Hypothalamus (tissue), 51 donors: ENCODE measurements around the gene ZCRB1.
A peak's percentile ranks its signal among the peaks of the same experiment; 100 is the strongest.
"Not testable (repeated sequence)": the region's sequence is repeated elsewhere in the genome, so short reads cannot be mapped to it uniquely, and the experiment has no call there.

Experiments
- DNase-seq, 51 donors: peaks; one replicate each; lab custom pipeline; 2025; lab: John Stamatoyannopoulos, UW

The ZCRB1 gene, protein sequence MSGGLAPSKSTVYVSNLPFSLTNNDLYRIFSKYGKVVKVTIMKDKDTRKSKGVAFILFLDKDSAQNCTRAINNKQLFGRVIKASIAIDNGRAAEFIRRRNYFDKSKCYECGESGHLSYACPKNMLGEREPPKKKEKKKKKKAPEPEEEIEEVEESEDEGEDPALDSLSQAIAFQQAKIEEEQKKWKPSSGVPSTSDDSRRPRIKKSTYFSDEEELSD

DNA sequence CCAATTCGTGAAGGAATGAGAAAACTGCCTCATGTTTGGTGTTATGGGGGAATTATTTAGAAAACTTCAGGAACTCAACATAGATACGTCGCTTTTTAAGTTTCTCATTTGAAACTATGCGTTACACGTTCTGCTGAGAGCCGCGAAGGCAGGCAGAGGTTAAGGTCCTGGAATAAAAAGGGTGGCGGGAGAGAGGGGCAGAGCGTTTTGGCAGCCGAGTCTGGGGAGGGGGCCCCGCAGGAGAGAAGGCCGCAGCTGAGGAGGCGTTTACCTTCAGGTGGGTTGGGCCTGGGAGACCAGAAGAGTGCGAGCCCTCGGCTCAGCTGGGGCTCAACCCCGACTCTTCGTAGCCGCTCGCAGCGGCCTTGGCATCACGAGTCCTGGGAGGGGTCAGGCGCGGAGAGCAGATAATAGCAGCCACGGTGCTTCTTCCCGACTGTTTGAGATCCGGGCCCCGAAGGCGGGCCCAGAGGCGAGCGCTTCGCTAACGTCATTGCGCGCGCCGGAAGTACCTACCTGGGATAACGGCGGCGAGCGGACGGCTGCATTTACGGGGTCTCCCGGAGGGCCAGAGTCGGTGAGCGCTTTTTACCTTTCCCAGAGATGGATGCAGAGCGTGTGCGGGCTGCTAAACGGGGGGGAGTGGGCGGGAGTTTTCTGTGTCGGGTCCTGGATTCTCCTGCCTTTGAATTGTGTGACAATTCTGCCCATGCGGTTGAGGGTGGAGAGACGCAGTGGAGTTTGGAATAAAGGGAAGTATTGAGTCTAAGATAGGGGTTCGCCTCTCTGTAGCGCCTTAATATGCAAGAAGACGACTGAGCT lies at the start of gene ZCRB1, which contains the start of gene PPHLN1:
Gene ZCRB1 (minus strand): TSS at position 442 of the 822 bp plus-strand sequence. CDS start 1,992 bp downstream, outside the sequence.
Gene PPHLN1 (plus strand): TSS at position 515 of the 822 bp plus-strand sequence. CDS start 9,736 bp downstream, outside the sequence.
- DNase-seq: peak in 50 of 51 donors; percentile 15 to 84 (median 70)

DNA sequence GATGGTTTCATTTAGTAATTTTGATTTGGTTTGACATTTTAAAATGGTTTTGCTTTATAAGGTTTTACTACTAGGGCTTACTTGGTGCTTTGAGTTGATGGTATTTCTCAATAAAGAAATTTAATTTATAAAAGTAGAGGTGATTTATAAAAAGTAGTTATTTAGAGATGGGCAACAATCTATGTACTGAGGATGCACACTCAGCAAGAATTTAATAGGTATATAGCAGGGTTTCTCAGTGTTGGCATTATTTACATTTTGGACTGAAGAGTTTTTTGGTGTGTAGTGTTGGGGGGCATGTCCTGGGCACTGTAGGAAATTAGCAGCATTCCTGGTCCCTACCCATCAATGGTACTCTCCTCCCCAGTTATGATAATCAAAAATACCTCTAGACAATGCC lies 47.8 kb upstream of the ZCRB1 start:
- DNase-seq: no peak

DNA sequence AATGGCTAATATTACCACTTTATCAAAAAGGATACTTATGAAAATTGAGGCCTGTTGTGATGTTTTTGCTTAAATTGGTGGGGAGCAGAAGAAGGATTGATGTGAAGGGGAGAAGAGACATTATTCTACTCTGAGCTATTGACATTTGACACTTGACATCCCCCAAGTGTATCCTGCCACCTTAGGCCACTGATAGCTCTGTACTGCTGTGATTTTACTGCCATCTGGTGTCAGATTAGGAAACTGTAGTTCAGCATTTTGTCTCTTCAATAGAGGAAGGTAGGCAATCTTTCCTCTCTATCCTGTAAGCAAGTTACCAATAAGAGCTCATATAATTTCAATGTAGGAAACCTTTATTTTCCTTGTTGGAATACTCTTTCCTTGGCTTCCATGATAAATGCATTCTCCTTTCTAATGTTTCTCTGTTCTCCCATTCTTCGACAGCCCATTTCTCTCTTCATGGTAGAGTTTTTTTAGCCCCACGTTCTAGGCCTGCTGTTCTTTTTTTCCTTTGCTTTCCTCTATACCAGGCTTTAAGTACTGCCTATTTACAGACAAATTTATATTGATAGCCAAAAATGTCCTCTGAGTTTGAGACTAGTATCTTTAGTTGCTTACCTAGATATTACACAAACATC lies 46.4 kb upstream of the ZCRB1 start:
- DNase-seq: peak in 3 of 51 donors; percentile 3 to 29 (median 9)

DNA sequence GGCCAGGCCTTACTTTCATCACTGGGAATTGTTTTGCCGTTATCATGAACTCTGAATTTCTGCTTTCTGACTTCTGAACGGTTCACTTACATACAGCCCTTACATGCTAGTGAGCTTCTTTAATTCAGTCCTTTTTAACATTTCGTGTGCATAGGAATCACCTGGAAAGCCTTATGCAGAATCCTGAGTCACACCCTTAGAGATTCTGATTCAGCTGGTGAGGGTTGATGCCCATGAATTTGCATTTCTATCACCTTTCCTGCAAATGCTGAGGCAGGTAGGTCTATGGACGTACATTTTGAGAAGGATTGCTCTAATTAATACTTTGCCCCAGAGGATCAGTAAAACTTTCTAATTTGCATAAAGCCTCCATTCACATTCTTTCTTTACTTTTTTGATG lies 44.1 kb upstream of the ZCRB1 start:
- no peak for DNase-seq

DNA sequence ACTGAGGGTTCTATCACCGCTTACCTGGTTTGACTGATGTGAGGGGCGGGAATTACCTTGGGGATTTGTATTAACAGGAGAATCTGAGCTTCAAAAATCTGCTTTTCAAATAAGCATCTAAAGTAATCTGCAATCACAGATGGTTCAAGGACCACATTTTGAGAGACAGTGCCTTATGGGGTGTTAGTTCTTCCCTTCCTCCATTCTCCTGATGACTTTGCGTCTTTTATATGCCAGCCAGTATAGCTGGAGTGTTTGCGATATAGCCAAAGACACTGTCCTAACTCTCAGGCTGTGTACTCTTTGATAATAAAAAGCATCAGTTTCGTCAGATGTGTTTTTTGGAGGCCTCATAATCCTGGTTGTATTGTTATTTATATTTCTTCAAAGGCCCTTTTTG lies 39.6 kb upstream of the ZCRB1 start:
- DNase-seq: no peak

DNA sequence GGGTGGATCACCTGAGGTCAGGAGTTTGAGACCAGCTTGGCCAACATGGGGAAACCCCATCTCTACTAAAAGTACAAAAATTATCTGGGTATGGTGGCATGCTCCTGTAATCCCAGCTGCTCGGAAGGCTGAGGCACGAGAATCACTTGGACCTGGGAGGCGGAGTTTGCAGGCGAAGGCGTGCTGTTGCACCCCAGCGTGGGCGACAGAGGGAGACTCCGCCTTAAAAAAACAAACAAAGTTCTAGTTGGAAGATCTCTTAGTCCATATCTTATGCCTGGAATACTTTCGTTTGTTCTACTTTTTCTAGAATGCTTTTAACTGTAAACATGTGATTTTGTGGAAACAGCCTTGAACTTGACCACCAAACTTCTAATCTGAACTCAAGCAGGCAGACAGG lies 38.8 kb upstream of the ZCRB1 start:
- DNase-seq: no peak

DNA sequence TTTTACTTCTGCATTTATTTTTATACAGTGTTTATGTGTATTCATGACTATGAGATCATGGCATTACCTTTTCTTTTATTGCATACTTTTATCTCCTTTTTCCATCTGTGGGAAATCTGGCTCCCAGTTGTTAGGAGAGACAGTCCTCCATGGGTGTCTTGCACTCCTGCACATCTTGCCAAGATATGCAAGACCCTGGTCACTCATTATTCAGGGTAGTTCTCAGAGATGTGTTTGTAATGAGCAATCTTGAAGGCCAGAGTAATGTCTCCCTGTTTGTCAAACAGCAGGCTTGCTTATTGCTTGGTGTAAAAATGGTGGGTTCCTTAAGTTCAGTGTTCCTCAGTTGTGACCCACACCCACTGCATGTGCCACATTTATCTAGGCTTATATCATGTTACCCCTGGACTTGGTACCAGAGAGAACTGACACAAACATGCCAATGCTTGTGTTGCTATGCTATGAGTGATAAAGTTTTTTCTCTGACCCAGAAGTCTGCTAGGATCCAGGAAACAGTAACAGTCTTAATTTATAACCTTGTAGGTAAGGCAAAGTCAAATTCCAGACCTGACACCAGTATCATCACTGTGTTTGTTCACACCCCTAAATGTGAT lies 36.9 kb upstream of the ZCRB1 start:
- no peak for DNase-seq

DNA sequence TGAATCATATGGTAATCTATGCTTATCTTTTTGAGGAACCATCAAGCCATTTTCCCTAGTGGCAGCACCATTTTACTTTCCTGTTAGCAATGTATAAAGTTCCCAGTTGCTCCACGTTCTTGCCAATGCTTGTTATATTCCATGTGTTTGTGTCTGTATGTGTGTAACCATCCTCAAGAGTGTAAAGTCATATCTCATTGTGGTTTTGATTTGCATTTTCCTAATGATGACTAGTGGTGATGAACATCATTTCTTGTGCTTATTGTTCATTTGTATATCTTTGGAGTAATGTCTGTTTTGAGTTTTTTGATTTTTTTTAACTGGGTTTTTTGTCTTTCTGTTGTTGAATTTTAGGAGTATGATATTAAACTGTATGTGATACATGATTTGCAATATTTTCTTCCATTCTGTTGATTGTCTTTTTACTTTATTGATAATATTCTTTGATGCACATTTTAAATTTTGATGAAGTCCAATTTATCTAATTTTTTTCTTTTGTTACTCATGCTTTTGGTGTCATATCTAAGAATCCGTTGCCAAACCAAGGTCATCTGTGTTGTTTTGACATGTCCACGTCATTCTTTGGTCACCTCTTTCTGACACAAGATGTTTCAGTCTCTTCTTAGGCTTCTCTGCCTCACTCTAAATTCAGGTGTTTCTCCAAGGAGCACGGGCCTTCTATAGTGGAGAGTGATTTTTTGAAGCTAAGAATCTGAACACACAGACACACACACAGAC lies 36.2 kb upstream of the ZCRB1 start:
- no peak for DNase-seq

DNA sequence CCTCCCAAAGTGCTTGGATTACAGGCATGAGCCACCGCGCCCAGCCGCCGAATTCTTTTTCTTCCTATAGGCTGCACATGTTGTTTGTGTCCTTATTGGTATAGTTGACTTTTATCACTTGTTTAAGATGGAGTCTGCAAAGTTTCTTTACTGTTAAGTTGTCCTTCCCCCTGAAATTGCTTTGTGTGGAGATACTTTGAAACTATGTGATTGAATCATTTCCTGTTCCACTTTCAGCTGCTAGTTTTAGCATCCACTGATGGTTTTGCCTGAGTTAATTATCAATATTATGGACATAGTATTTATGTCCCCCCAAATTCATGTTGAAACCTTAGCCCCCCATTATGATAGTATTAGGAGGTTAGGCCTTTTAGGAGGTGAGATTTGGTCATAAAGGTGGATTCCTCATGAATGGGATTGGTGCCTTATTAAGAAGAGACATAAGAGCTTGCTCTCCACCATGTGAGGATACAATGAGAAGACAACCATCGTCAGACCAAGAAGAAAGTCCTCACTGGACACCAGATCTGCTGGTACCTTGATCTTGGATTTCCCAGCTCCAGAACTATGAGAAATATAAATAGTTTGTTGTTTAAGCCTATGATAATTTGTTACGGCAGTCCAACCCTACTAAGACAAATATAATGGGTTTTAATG lies 35.0 kb upstream of the ZCRB1 start:
- DNase-seq: no peak

DNA sequence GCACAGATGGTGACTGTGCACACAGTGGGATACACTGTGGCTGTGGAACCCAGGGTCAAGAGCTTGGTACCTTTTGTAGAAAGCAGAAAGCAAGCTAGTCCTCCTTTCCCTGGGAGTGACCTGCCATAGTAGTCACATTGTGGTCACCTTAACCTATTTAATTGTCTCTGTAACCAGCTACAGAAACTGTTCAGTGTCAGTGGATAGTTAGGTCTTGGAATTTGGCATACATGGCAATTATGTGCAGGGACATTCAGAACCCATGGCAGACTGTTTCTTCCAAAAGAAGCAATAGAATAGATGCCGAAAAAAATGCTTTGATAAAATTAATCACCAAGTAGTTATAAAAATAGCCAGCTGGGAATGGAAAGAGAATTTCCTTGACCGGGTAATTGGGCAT lies 30.4 kb upstream of the ZCRB1 start:
- DNase-seq: no peak

DNA sequence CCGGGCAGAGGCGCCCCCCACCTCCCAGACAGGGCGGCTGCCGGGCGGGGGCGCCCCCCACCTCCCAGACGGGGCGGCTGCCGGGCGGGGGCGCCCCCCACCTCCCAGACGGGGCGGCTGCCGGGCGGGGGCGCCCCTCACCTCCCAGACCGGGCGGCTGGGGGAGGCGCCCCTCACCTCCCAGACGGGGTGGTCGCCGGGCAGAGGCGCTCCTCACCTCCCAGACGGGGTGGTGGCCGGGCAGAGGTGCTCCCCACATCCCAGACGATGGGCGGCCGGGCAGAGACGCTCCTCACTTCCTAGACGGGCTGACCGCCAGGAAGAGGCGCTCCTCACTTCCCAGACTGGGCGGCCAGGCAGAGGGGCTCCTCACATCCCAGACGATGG lies 24.1 kb upstream of the ZCRB1 start:
- not testable (repeated sequence) for DNase-seq

DNA sequence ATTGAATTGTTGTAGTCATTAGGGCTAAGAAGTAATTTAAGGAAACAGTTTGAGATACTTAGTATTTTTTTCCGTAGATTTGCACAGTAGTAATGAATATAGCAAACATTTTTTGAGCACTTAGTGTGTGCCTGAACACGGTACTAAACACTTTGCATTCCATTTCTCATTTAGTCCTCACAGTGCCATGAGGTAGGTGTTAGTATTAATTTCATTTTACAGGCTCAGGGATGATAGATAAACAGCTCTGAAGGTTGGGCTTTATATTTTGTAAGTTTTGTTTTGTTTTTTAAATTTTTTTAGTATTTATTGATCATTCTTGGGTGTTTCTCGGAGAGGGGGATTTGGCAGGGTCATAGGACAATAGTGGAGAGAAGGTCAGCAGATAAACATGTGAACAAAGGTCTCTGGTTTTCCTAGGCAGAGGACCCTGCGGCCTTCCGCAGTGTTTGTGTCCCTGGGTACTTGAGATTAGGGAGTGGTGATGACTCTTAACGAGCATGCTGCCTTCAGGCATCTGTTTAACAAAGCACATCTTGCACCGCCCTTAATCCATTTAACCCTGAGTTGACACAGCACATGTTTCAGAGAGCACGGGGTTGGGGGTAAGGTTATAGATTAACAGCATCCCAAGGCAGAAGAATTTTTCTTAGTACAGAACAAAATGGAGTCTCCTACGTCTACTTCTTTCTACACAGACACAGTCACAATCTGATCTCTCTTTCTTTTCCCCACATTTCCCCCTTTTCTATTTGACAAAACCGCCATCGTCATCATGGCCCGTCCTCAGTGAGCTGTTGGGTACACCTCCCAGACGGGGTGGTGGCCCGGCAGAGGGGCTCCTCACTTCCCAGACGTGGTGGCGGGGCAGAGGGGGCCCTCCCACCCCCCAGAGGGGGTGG lies 23.5 kb upstream of the ZCRB1 start:
- DNase-seq: not testable (repeated sequence)

DNA sequence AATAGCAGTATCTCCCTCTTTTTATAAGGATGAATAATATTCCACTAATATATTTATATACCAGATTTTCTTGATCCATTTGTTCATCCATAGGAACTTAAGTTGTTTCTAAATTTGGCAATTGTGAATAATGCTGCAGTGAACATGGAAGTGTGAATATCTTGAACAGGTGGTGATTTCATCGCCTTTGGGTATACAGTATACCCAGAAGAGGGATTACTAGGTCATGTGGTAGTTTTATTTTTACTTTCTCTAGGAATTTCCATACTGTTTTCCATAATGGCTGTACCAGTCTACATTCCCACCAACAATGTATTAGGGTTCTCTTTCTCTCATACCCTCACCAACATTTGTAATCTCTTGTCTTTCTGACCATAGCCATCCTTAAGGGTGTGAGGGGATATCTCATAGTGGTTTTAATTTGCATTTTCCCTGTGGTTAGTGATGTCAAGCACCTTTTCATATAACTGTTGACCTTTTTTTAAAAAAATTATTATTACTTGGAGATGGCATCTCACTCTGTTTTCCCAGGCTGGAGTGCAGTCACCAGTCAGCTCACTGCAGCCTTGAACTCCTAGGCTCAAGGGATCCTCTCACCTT lies 20.6 kb upstream of the ZCRB1 start:
- no peak for DNase-seq

DNA sequence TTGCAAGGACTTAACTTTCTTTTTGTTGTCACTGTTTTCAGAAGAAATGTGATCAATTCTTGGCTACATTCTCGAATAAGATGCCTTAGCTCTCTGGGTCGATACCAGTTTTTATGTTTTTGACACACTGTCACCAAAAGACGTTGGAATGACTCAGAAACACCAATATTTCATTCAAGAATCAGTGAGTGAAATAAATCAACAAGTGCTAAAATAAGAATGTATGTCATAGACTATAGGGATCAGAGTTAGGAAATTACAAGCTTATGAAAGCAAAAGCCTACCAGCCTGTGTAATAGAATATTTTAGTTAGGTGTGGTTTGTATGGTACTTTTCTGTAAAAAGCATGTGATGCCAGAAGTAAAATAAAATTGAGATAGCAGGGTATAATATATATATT lies 17.8 kb upstream of the ZCRB1 start:
- DNase-seq: no peak

DNA sequence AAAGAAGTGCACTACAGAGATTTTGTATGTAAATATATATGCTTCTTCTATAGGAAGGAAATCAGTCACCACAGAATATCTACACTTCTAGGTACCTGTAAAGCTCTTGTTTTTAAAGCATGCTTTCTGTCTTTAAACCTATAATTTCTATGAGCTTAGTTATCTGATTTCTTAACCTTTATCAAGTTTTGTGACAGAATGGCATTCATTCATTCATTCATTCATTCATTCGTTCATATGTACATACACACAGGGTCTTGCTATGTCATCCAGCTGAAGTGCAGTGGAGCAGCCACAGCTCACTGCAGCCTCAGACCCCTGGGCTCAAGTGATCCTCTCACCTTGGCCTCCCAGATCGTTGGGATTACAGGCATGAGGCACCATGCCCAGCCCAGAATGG lies 16.1 kb upstream of the ZCRB1 start:
- DNase-seq: no peak

DNA sequence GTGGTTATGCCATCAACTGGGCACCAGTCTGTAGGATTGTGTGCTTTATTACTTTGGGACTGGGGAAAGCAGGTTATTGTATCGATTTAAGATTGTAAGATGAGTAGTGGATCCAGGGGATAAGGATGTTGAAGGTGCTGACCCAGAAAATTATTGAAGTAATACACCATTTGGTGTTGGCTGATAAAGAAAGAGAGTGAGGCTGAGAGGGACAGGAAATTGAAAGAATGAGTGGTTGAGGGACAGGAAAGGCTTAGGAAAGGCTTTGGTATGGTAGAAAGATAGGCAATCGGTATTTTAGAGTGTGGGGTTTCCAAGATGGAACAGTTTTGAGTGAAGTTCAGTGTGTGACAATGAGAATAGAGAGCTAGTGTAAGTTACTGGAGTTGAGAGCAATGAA lies 12.4 kb upstream of the ZCRB1 start:
- no peak for DNase-seq

DNA sequence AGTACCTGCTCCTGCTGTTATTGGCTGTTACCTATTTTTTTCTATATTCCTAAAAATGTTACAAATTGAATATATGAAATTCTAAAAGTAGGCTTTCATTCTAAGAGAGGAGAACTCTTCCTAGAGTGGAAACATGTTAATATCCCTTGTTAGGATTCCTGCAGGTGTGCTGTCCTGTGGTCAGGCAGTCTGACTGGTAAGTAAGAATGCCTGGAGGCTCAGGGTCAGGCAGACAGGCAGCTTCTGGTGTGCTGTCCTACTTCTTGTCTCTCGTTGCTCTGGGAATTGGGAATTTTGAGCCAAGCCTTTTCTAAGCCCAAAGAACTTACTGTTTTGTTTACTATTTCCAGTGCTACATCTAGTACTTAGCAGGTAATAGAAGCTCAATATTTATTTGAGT lies 10.4 kb upstream of the ZCRB1 start:
- no peak for DNase-seq
